Breast epithelium (tissue), 4 donors: ENCODE measurements around the gene FRMD4A. TPM values are rescaled to one million over a fixed set of nuclear protein-coding genes. Genes with fewer than 3 reads are reported as not detected.

Source experiments
- DNase-seq, 2 donors: peaks; one replicate each; pipeline ENCODE4 v3.0.0-alpha.2; 2019; ENCODE audit warnings: low spot score in 2 of 2
- H3K27ac ChIP-seq, 2 donors: fragments of 200-600 bp; sonication (generic) in 1 of 2; one replicate each; pipeline ENCODE4 v1.5.1; 2016 to 2019; ENCODE audit warnings: mild to moderate bottlenecking in 1 of 2
- H3K27me3 ChIP-seq, 2 donors: fragments of 200-600 bp; sonication (generic) in 1 of 2; one replicate each; pipeline versions ENCODE4 v1.5.1 to v1.6.0; 2017 to 2019; ENCODE audit warnings: control low read depth in 1 of 2, mild to moderate bottlenecking in 1 of 2
- H3K36me3 ChIP-seq: fragments of 200-600 bp; one replicate; pipeline ENCODE4 v1.5.1; 2019
- H3K4me1 ChIP-seq, 2 donors: fragments of 200-600 bp; sonication (generic); one replicate each; pipeline ENCODE4 v1.5.1; 2016 to 2019; ENCODE audit warnings: control low read depth in 1 of 2
- H3K4me3 ChIP-seq, 3 donors: fragments of 200-600 bp; sonication (generic); 1 replicate in 2 of 3; 2 replicates in 1 of 3; pipeline ENCODE4 v1.5.1; 2016 to 2019; ENCODE audit warnings: mild to moderate bottlenecking in 3 of 3, moderate library complexity in 2 of 3
- H3K9me3 ChIP-seq, 2 donors: fragments of 200-600 bp; sonication (generic) in 1 of 2; one replicate each; pipeline ENCODE4 v1.5.1; 2016 to 2019; ENCODE audit warnings: control low read depth in 1 of 2
- CTCF ChIP-seq, 3 donors: fragments of 450-650 bp; IDR thresholded peaks; one replicate each; pipeline ENCODE4 v1.5.1; 2016 to 2017; ENCODE audit warnings: antibody characterized with exemption in 3 of 3, mild to moderate bottlenecking in 3 of 3, moderate library complexity in 3 of 3
- POLR2A ChIP-seq: fragments of 450-650 bp; IDR thresholded peaks from one replicate; pipeline ENCODE4 v1.6.1; 2016; ENCODE audit warnings: antibody characterized with exemption, mild to moderate bottlenecking, moderate library complexity
- POLR2AphosphoS5 ChIP-seq, 3 donors: sonication (generic); formaldehyde crosslinking; IDR thresholded peaks; one replicate each; pipeline ENCODE4 v1.6.1; 2017; ENCODE audit warnings: antibody characterized with exemption in 3 of 3
- intact Hi-C: fragments of 100-400 bp; cut with DNase I; formaldehyde crosslinking; loops from one replicate; pipeline ENCODE4 v1.15.1; 2023; ENCODE audit warnings: low total_unique reads
- total RNA-seq, 3 donors: library from RNA; depleted of rRNA; stranded (reverse); fragments of >200 nt; gene quantifications; one replicate each; pipeline ENCODE4 v1.1.0, GENCODE V29; 2016

FRMD4A gene
- total RNA-seq, 3 donors from 2014 or later: 27.5 to 107 (median 34.4) TPM

- H3K4me1 ChIP-seq: no peaks in the 10 kb centered on the region
- TF ChIP-seq CTCF (IDR thresholded peaks at IDR 0.05): no peak
- no peak for TF ChIP-seq POLR2AphosphoS5 (IDR thresholded peaks at IDR 0.05)
- no peak for TF ChIP-seq POLR2A
Observed at GRCh38 chr10:14134275-14134674, 196.4 kb downstream of the FRMD4A start.

GRCh38 chr10:14131261-14131960 lies 199.3 kb downstream of the FRMD4A start:
- TF ChIP-seq POLR2AphosphoS5 (IDR thresholded peaks at IDR 0.05) (no peak), CTCF (IDR thresholded peaks at IDR 0.05) (no peak), POLR2A (no peak)
- Histone ChIP-seq H3K9me3 (no peaks in the 10 kb centered on the region), H3K36me3 (no peaks in the 10 kb centered on the region), H3K27ac (no peak overlapping the region), H3K4me1 (no peaks in the 10 kb centered on the region), H3K4me3 (no peak overlapping the region), H3K27me3 (no peaks in the 10 kb centered on the region)
- no peak for DNase-seq
- intact Hi-C loops: no loop called here

More at GRCh38 chr10:14134275-14134674, 196.4 kb downstream of the FRMD4A start:
- no peaks in the 10 kb centered on the region for H3K27me3 ChIP-seq
- H3K36me3 ChIP-seq: no peaks in the 10 kb centered on the region
- no peak overlapping the region for H3K27ac ChIP-seq
- no peaks in the 10 kb centered on the region for H3K9me3 ChIP-seq
- no peak overlapping the region for H3K4me3 ChIP-seq
- intact Hi-C loops: no loop called here
- no peak for DNase-seq

GRCh38 chr10:14129770-14130169 lies 201.0 kb downstream of the FRMD4A start:
- Histone ChIP-seq H3K4me1 (no peaks in the 10 kb centered on the region), H3K36me3 (no peaks in the 10 kb centered on the region), H3K9me3 (no peaks in the 10 kb centered on the region), H3K4me3 (no peak overlapping the region), H3K27me3 (no peaks in the 10 kb centered on the region), H3K27ac (no peak overlapping the region)
- no peak for DNase-seq
- TF ChIP-seq POLR2A (no peak), POLR2AphosphoS5 (IDR thresholded peaks at IDR 0.05) (no peak), CTCF (IDR thresholded peaks at IDR 0.05) (no peak)
- intact Hi-C loops: no loop called here

GRCh38 chr10:14128519-14128918 lies 202.2 kb downstream of the FRMD4A start:
- Histone ChIP-seq H3K27ac (no peak overlapping the region), H3K9me3 (no peaks in the 10 kb centered on the region), H3K4me1 (no peaks in the 10 kb centered on the region), H3K27me3 (no peaks in the 10 kb centered on the region), H3K36me3 (no peaks in the 10 kb centered on the region), H3K4me3 (no peak overlapping the region)
- intact Hi-C loops: no loop called here
- no peak for DNase-seq
- TF ChIP-seq POLR2A: no peak
- TF ChIP-seq POLR2AphosphoS5 (IDR thresholded peaks at IDR 0.05): no peak
- TF ChIP-seq CTCF (IDR thresholded peaks at IDR 0.05): no peak

GRCh38 chr10:14126697-14127440 lies 203.9 kb downstream of the FRMD4A start:
- Histone ChIP-seq H3K4me3 (no peak overlapping the region), H3K4me1 (no peaks in the 10 kb centered on the region), H3K9me3 (no peaks in the 10 kb centered on the region), H3K27me3 (no peaks in the 10 kb centered on the region), H3K36me3 (no peaks in the 10 kb centered on the region), H3K27ac (no peak overlapping the region)
- no peak for DNase-seq
- TF ChIP-seq POLR2A (no peak), POLR2AphosphoS5 (IDR thresholded peaks at IDR 0.05) (no peak), CTCF (IDR thresholded peaks at IDR 0.05) (no peak)
- intact Hi-C loops: no loop called here
